MM.1S (cell line): Measurements from ENCODE around the gene TCF23.

Source experiments
- CTCF ChIP-seq: fragments of 300-600 bp; sonication (generic); IDR thresholded peaks from 2 replicates; pipeline ENCODE4 v1.5.1; 2016; ENCODE audit warnings: antibody characterized with exemption, low read length, mixed read lengths
- EZH2 ChIP-seq: fragments of 300-600 bp; sonication (generic); optimal IDR thresholded peaks from 2 replicates; pipeline ENCODE3; 2017; ENCODE audit warnings: low read depth, mild to moderate bottlenecking, antibody characterized with exemption, low read length, mixed read lengths

GRCh38 chr2:27131429-27131828 lies 17.4 kb upstream of the TCF23 start:
- TF ChIP-seq EZH2 = no peak
- no peak for TF ChIP-seq CTCF
